Urinary bladder (tissue), 4 donors: ENCODE measurements around the gene ASPHD2. TPM values are rescaled to one million over a fixed set of nuclear protein-coding genes. Genes with fewer than 3 reads are reported as not detected.
A peak's percentile ranks its signal among the peaks of the same experiment; 100 is the strongest.

Experiments
- DNase-seq: peaks from one replicate; pipeline ENCODE4 v3.0.0-alpha.2; 2015; ENCODE audit errors: extremely low spot score
- H3K27ac ChIP-seq: one replicate; pipeline ENCODE4 v1.5.1; 2013; ENCODE audit warnings: low read depth, mild to moderate bottlenecking, moderate library complexity
- H3K36me3 ChIP-seq: one replicate; pipeline ENCODE4 v1.6.1; 2013; ENCODE audit warnings: mild to moderate bottlenecking, moderate library complexity; ENCODE audit not compliant: insufficient read depth
- H3K4me1 ChIP-seq: one replicate; pipeline ENCODE4 v1.6.1; 2013; ENCODE audit warnings: mild to moderate bottlenecking, moderate library complexity; ENCODE audit not compliant: insufficient read depth
- H3K4me3 ChIP-seq: one replicate; pipeline ENCODE4 v1.5.1; 2013; ENCODE audit warnings: low read depth, low read length
- WGBS: extraction: QIAGEN DNeasy Blood & Tissue Kit; methylation state at CpG from one replicate; pipeline ENCODE4 v1.1.7; 2013; 5-methylcytosine and 5-hydroxymethylcytosine counted together
- polyA plus RNA-seq: library from polyadenylated mRNA; stranded (reverse); fragments of 200-250 nt; gene quantifications from one replicate; pipeline ENCODE4 v1.2.3, GENCODE V29; 2013
- total RNA-seq: library from RNA; depleted of rRNA; stranded (reverse); fragments of >200 nt; gene quantifications from one replicate; pipeline ENCODE4 v1.2.3, GENCODE V29; 2014
- donor health status: healthy with polysubstance abuse.
- donor health status: healthy.

Gene ASPHD2, protein sequence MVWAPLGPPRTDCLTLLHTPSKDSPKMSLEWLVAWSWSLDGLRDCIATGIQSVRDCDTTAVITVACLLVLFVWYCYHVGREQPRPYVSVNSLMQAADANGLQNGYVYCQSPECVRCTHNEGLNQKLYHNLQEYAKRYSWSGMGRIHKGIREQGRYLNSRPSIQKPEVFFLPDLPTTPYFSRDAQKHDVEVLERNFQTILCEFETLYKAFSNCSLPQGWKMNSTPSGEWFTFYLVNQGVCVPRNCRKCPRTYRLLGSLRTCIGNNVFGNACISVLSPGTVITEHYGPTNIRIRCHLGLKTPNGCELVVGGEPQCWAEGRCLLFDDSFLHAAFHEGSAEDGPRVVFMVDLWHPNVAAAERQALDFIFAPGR
- 0.58 TPM for total RNA-seq
- 0.53 TPM for polyA plus RNA-seq

DNA sequence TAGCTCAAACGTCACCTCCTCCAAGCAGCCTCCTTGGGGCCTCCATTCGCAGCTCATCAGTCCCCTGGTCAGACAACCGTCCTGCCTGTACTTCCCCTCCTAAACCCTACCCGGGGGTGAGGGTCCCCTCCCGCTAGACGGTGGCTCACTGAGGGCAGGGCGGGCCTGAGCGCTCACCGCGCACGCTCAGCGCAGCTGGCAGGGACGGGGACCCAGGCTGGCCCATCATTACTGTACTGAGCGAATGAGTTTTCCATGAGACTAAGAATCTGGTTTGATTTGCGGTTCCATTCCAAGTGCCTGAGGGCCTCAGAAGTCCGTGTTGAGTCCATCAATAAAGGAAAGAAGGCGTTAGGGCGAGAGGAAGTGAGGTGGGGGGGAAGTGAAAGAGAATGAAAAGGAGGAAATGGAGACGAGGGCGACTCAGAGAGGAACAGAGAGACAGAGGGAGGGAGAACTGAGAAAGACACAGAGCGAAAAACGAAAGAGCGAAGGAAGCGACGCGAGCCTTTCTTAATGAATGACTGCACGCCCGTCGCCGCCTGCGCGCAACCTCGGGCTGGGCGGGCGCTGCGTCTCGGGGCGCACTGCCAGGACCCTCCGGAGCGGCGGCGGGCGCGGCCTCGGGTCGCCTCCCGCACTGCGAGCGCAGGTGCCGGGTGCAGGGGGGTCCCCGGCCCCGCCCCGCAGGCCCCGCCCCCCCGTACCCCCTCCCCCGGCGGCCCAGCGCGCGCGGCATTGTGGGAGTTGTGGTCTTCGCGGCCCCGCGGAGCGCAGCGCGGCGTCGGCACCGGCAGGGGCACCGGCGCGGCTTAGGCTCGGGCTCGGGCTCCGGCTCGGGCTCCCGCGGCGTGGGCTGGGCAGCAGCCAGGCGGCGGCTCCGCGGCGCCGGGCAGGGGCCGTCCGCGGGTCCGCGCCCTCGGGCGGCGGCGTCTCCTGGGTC lies at the start of gene ASPHD2:
ASPHD2 (plus strand) TSS at position 746 of the 943 bp plus-strand sequence. CDS start 4,356 bp downstream, outside the sequence.
- WGBS, result under 1% methylated on average over 96 of the region's 96 CpGs
- no peaks in the 10 kb centered on the region for H3K36me3 ChIP-seq
- H3K4me1 ChIP-seq, result no peaks in the 10 kb centered on the region
- H3K27ac ChIP-seq, result no peak within 1 kb of the TSS
- peak; percentile 31 for DNase-seq
- peak within 1 kb of the TSS; percentile 92 for H3K4me3 ChIP-seq

DNA sequence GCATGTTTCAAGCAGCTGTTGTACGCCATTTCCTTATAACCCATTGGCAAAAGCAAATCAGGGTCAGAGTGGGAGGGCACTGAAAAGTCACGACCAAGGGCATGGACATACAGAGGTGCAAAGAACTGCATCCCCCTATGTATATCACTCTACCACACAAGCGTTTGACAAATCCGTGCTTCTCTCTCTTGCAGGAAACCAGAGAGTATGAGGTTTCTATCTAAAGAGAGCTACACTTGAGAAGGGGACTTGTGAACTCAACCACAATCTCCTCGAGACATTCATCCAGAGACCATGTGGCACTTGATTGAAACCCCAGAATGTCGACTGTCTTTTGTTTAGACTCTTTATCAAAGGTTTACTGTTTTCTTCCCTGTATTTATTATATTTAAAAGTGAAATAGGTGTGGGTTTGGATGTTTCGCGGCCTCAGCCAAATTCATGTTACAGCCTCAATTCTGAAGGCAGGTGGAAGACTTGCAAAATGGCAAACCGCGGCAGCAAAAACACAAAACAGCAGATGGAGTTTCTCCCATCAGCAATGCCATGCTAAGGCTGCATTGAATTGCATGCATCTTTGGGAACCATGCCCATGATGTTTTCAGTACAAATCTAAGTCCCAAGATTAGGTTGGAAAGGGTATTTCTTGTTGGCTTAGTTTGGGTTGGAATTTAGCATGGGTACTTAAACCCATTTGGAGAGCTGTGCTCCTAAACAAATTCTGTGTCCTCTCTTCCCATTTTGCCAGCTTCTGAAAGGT lies 48.8 kb upstream of the ASPHD2 start:
- 80% methylated on average over 10 of the region's 10 CpGs for WGBS
- Histone ChIP-seq H3K4me3 (no peak overlapping the region), H3K4me1 (no peaks in the 10 kb centered on the region), H3K27ac (no peak overlapping the region), H3K36me3 (no peaks in the 10 kb centered on the region)
- no peak for DNase-seq

DNA sequence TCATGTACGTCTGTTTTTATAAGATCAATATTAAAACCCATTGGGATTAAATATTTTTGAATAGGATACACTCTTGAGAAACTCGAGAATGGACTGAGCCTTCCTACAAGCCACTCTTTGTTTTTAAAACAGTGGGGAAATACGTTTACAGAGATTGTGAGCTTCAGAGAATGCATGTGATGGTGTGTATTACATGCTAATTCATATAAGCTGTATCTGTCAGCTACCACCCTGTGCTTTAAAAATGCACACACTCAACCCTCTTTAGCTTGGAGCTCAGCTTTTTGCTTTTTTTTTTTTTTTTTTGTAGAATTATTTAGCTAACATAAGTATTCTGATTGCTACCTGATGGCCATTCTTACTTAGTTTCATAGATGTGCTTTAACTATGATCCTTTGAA lies 46.3 kb upstream of the ASPHD2 start:
- DNase-seq, result no peak
- no peaks in the 10 kb centered on the region for H3K4me1 ChIP-seq
- WGBS, result 57% methylated on average over 3 of the region's 3 CpGs

DNA sequence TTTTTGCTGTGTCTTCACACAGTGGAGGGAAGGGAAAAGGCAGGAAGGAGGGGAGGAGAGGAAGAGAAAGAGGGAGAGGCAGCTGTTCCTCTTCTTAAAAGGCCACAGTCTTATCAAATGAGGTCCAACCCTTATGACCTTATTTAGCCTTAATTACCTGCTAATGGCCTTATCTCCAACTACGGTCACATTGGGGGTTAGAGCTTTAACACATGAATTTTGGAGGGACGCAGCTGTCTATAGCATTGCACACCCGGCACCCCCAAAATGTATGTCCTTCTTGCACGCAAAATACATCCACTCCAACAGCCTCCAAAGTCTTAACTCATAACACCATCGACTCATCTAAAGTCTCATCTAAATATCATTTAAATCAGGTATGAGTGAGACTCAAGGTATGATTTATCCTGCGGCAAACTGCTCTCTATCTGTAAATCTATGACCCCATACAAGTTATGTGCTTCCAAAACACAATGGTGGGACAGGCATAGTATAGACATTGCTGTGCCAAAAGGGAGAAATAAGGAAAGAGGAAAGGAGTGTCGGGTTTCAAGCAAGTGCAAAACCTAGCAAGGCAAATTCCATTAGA lies 45.0 kb upstream of the ASPHD2 start:
- Histone ChIP-seq H3K4me3 (no peak overlapping the region), H3K36me3 (no peaks in the 10 kb centered on the region), H3K27ac (no peak overlapping the region), H3K4me1 (no peaks in the 10 kb centered on the region)
- 74% methylated on average over 7 of the region's 7 CpGs for WGBS
- DNase-seq, result no peak

More for the DNA sequence above, 46.3 kb upstream of the ASPHD2 start:
- no peak overlapping the region for H3K4me3 ChIP-seq
- no peaks in the 10 kb centered on the region for H3K36me3 ChIP-seq
- no peak overlapping the region for H3K27ac ChIP-seq

DNA sequence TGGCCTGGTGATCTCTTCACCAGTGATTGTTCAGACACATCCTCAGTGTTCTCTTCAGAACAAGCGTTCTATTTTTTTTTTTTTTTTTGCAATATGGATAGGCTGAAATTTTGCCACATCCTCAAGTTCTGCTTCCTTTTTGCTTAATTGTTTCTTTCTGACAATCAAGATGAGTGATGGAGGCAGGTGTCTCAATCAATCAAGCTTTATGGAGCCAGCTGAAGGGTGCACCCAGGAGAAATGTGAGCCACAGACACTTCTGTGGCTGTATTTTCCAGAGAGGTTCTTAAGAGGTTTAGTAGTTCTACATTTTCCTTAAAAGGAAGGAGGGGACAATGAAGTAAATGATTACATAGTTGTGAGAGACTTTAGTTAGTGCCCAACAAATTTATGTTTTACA lies 43.9 kb upstream of the ASPHD2 start:
- H3K36me3 ChIP-seq, result no peaks in the 10 kb centered on the region
- 67% methylated on average over 1 of the region's 1 CpG for WGBS
- no peaks in the 10 kb centered on the region for H3K4me1 ChIP-seq
- no peak overlapping the region for H3K4me3 ChIP-seq
- no peak for DNase-seq
- no peak overlapping the region for H3K27ac ChIP-seq

GRCh38 chr22:26389125-26389524 lies 39.9 kb upstream of the ASPHD2 start:
- no peaks in the 10 kb centered on the region for H3K36me3 ChIP-seq
- no peak overlapping the region for H3K27ac ChIP-seq
- no peak for DNase-seq
- 87% methylated on average over 3 of the region's 3 CpGs for WGBS
- H3K4me3 ChIP-seq, result no peak overlapping the region
- H3K4me1 ChIP-seq, result no peaks in the 10 kb centered on the region

GRCh38 chr22:26391091-26391490 lies 38.0 kb upstream of the ASPHD2 start:
- Histone ChIP-seq H3K4me1 (no peaks in the 10 kb centered on the region), H3K36me3 (no peaks in the 10 kb centered on the region), H3K4me3 (no peak overlapping the region), H3K27ac (no peak overlapping the region)
- no peak for DNase-seq
- 93% methylated on average over 1 of the region's 1 CpG for WGBS

GRCh38 chr22:26391623-26392022 lies 37.4 kb upstream of the ASPHD2 start:
- Histone ChIP-seq H3K27ac (no peak overlapping the region), H3K4me3 (no peak overlapping the region), H3K36me3 (no peaks in the 10 kb centered on the region), H3K4me1 (no peaks in the 10 kb centered on the region)
- 69% methylated on average over 2 of the region's 2 CpGs for WGBS
- no peak for DNase-seq

DNA sequence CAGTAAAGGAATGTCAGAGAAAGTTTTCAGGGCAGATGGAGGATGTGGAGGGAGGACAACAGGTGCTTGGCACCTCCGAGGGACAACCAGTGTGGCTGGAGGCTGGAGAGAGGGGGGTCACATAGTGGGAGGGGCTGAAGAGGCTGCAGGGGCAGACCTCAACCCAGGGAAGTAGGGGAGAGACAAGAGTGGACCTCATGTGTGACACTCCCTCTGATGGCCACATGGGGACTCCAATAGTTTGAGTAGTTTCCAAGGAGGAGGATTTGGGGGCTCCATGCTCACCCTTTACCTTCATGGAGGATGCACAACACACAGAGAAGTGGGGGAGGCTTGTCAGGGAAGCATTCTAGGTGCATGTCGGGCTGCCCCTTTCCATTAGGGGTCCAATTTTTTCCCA lies 35.1 kb upstream of the ASPHD2 start:
- no peaks in the 10 kb centered on the region for H3K4me1 ChIP-seq
- H3K4me3 ChIP-seq, result no peak overlapping the region
- 62% methylated on average over 2 of the region's 2 CpGs for WGBS
- no peak overlapping the region for H3K27ac ChIP-seq
- DNase-seq, result no peak
- no peaks in the 10 kb centered on the region for H3K36me3 ChIP-seq

DNA sequence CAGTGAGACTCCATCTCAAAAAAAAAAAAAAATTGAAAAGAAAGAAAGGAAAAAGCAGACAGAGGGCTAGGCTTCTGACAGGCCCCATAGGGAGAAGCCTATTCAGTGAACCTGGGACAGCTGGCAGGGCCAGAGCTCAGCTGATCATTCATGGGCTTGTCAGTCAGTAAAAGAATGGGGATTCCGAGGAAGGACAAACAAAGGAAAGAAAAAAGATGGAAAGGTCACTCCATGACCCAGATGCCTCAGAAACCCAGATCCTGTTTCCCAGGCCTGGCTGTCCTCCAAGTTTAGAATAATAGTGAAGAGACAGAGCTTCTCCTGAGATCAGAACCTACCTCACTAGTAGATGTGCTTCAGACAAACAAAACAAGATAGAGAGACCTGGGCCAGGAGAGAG lies 34.3 kb upstream of the ASPHD2 start:
- Histone ChIP-seq H3K4me1 (no peaks in the 10 kb centered on the region), H3K4me3 (no peak overlapping the region), H3K36me3 (no peaks in the 10 kb centered on the region), H3K27ac (no peak overlapping the region)
- DNase-seq, result no peak
- 13% methylated on average over 1 of the region's 1 CpG for WGBS

GRCh38 chr22:26395926-26396325 lies 33.1 kb upstream of the ASPHD2 start:
- Histone ChIP-seq H3K27ac (no peak overlapping the region), H3K4me1 (no peaks in the 10 kb centered on the region), H3K4me3 (no peak overlapping the region), H3K36me3 (no peaks in the 10 kb centered on the region)
- WGBS, result 36% methylated on average over 5 of the region's 5 CpGs
- DNase-seq, result no peak

GRCh38 chr22:26398741-26399153 lies 30.3 kb upstream of the ASPHD2 start:
- H3K4me3 ChIP-seq, result no peak overlapping the region
- no peak overlapping the region for H3K27ac ChIP-seq
- H3K4me1 ChIP-seq, result no peaks in the 10 kb centered on the region
- DNase-seq, result no peak
- H3K36me3 ChIP-seq, result no peaks in the 10 kb centered on the region
- 28% methylated on average over 3 of the region's 3 CpGs for WGBS

DNA sequence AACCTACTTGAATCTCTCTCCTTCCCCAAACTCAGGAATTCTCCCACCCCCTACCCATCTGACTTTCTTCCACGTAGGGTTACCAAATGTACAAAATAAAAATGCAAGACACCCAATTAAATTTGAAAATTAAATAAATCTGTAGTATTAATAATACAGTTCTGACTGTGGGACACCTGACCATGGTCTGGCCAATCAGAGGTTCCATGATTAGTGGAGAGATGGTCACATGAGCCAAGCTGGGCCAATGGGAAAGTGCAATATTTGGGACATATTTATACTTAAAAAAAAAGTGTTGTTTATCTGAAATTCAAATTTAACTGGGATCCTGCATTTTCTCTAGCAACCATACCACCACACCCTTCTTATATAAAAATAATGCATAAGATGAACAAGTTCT lies 29.8 kb upstream of the ASPHD2 start:
- H3K27ac ChIP-seq, result no peak overlapping the region
- DNase-seq, result no peak
- H3K4me1 ChIP-seq, result no peaks in the 10 kb centered on the region
- 49% methylated on average over 1 of the region's 1 CpG for WGBS
- H3K4me3 ChIP-seq, result no peak overlapping the region
- H3K36me3 ChIP-seq, result no peaks in the 10 kb centered on the region
